Measurements from ENCODE around the gene NHEJ1. TPM values are rescaled to one million over a fixed set of nuclear protein-coding genes. Genes with fewer than 3 reads are reported as not detected.

The NHEJ1 gene
- total RNA-seq, 1 donor = 13.7 TPM

DNA sequence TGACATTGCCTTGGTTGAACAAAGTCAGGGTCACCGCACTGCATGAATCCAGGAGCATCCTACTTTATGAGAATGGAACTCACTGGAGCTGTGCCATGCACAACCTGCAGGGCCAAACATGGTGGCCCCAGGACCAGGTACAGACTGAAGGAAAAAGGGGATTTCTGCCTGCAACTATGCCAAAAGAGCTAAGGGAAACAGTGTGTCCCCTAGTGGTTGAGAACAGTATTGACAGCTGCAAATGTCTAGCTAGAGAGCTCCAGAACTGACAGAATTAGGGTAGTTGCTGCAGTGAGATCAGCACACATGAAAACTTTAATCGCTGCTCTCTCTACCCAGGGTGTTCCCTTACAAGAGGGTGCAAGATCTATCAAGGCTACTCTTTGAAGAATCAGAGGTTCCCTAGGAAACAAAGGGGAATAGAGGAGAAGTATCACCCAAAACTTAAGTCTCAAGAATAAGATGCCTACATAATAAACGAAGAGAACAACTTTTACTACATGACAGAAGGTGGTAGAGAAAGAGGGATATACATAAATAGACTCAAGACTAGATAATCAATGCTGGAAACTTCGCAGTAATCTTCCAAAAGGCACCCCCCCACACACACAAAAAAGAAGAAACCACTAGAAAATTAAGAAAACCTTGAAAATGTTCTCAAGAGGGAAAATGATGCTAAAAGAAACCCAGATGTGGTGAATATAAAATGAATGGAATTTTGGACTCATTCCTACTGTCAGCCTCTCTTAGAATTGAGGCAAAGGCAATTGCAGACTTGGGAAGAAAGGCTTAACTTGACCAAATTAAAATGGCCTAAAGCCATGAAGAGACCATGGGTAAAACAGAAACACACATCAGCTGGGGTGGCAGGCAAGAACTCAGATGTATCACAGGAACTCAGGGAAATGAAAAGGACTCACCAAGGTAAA lies 56.2 kb downstream of the NHEJ1 start:
- Histone ChIP-seq H3K27me3 (ENCODE audit: insufficient read depth, low read length) (no peaks in the 10 kb centered on the region), H3K4me1 (ENCODE audit: insufficient read depth, low read length) (peaks cover 26% of the 10 kb centered on the region), H3K9me3 (ENCODE audit: low read depth, low read length) (no peaks in the 10 kb centered on the region), H3K4me3 (ENCODE audit: low read length) (no peak overlapping the region)

DNA sequence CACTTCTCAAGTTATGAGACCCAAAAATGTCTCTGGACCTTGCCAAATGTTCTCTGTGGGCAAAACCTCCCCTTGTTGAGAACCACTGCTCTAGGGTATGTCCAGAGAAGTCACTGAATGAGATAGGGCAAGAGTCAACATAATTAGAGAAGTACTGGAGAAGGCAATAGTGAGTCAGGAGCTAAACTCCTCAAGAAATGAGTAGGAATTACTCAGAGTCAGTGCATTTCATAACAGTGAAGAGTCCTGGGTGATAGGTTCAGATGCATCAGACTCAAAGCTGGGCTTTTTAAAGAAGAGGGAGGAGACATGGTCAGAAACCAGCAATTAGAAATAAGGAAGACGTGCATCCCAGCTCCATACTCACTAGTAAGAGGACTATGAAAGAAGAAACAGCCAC lies 61.3 kb downstream of the NHEJ1 start:
- no peak overlapping the region for H3K4me3 ChIP-seq (ENCODE audit: low read length)
- H3K27me3 ChIP-seq (ENCODE audit: insufficient read depth, low read length) = no peaks in the 10 kb centered on the region
- H3K4me1 ChIP-seq (ENCODE audit: insufficient read depth, low read length) = peaks cover 5% of the 10 kb centered on the region
- H3K9me3 ChIP-seq (ENCODE audit: low read depth, low read length) = no peaks in the 10 kb centered on the region

GRCh38 chr2:219095406-219095935 lies 65.1 kb downstream of the NHEJ1 start:
- H3K4me3 ChIP-seq (ENCODE audit: low read length) = no peak overlapping the region
- H3K27me3 ChIP-seq (ENCODE audit: insufficient read depth, low read length) = no peaks in the 10 kb centered on the region
- H3K4me1 ChIP-seq (ENCODE audit: insufficient read depth, low read length) = peaks cover 8% of the 10 kb centered on the region
- no peaks in the 10 kb centered on the region for H3K9me3 ChIP-seq (ENCODE audit: low read depth, low read length)

DNA sequence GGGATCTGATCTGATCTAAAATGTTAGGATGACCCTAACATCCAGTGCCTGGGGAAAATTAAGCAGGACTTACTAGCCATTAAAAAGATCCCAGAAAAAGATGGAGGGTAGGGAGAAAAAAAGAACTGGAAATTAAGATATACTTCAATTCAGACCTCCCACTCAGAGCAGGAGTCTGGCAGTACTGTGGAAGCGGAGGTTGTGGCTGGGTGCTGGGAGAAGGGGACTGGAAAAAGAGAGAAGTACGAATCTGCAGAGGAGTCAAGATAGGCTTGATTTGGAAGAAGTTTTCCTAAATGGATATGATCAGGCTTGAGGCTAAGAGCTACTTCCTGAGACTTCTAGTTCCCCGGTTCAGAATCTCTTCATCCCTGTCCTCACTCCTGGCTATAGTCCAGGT lies 66.4 kb downstream of the NHEJ1 start:
- H3K27me3 ChIP-seq (ENCODE audit: insufficient read depth, low read length) = no peaks in the 10 kb centered on the region
- H3K9me3 ChIP-seq (ENCODE audit: low read depth, low read length) = no peaks in the 10 kb centered on the region
- no peak overlapping the region for H3K4me3 ChIP-seq (ENCODE audit: low read length)
- H3K4me1 ChIP-seq (ENCODE audit: insufficient read depth, low read length) = peaks cover 8% of the 10 kb centered on the region

GRCh38 chr2:219090436-219091299 lies 69.9 kb downstream of the NHEJ1 start:
- Histone ChIP-seq H3K4me1 (ENCODE audit: insufficient read depth, low read length) (peaks cover 25% of the 10 kb centered on the region), H3K9me3 (ENCODE audit: low read depth, low read length) (no peaks in the 10 kb centered on the region), H3K27me3 (ENCODE audit: insufficient read depth, low read length) (no peaks in the 10 kb centered on the region), H3K4me3 (ENCODE audit: low read length) (no peak overlapping the region)

GRCh38 chr2:219089330-219089729 lies 71.3 kb downstream of the NHEJ1 start:
- peaks cover 33% of the 10 kb centered on the region for H3K4me1 ChIP-seq (ENCODE audit: insufficient read depth, low read length)
- no peaks in the 10 kb centered on the region for H3K9me3 ChIP-seq (ENCODE audit: low read depth, low read length)
- H3K4me3 ChIP-seq (ENCODE audit: low read length) = no peak overlapping the region
- no peaks in the 10 kb centered on the region for H3K27me3 ChIP-seq (ENCODE audit: insufficient read depth, low read length)

DNA sequence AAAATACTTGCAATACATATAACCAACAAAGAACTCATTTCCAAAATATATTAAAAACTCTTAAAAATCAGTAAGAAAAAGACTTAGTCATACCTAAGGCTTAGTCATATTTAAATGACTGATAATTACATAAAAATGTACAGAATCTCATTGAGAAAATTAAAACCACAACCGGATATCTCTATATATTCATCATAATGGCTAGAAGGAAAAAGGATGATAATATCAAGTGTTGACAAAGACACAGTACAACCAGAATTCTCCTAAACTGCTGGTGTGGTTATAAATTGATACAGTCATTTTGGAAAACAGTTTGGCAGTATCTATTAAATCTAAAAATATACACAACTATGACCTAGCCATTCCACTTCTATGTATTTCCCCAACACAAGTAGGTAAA lies 72.8 kb downstream of the NHEJ1 start:
- Histone ChIP-seq H3K4me3 (ENCODE audit: low read length) (no peak overlapping the region), H3K27me3 (ENCODE audit: insufficient read depth, low read length) (no peaks in the 10 kb centered on the region), H3K4me1 (ENCODE audit: insufficient read depth, low read length) (peaks cover 33% of the 10 kb centered on the region), H3K9me3 (ENCODE audit: low read depth, low read length) (no peaks in the 10 kb centered on the region)

- Histone ChIP-seq H3K4me1 (ENCODE audit: insufficient read depth, low read length) (peaks cover 34% of the 10 kb centered on the region), H3K27me3 (ENCODE audit: insufficient read depth, low read length) (no peaks in the 10 kb centered on the region)
These were observed 73.3 kb downstream of the NHEJ1 start for GRCh38 chr2:219087361-219087760.

DNA sequence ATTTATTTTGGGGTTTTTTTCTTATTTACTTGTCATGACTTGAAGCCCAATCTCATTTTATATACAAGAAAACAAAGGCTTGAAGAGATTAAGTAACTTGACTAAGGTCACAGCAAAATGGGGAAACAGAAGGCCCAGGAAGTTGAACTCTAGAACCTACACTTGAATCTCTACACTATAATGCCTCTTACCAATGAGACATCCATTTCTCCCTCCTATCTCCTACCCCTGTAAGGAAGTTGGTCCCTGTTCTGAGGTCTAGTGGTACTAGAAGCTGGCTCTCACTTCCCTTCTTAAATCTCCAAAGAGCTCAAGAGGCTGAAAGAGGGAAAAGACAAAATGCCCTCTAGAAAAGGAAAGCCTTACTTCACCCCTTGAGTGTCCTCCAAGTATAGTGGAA lies 74.4 kb downstream of the NHEJ1 start:
- no peaks in the 10 kb centered on the region for H3K27me3 ChIP-seq (ENCODE audit: insufficient read depth, low read length)
- peaks cover 38% of the 10 kb centered on the region for H3K4me1 ChIP-seq (ENCODE audit: insufficient read depth, low read length)
- no peak overlapping the region for H3K4me3 ChIP-seq (ENCODE audit: low read length)
- no peaks in the 10 kb centered on the region for H3K9me3 ChIP-seq (ENCODE audit: low read depth, low read length)

More at GRCh38 chr2:219087361-219087760, 73.3 kb downstream of the NHEJ1 start:
- Histone ChIP-seq H3K9me3 (ENCODE audit: low read depth, low read length) (no peaks in the 10 kb centered on the region), H3K4me3 (ENCODE audit: low read length) (no peak overlapping the region)

DNA sequence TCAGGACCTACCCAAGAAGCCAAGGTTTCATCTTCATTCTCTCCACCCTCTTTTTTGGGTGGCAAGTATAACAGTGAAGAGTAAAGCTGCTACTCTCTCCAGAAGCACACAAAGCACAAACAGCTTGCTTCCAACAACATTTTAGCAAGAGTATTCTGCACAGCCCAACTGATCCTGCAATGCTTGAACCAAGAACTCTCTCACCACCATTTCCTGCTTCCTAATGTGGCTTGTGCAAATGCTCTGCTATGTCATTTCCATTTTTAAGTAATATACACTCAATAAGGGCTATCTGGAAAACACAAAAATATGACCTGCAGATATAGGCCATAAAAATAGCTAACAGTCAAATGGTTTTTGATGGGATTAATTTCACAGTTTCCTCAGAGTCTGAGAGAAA lies 75.8 kb downstream of the NHEJ1 start:
- H3K4me1 ChIP-seq (ENCODE audit: insufficient read depth, low read length) = peaks cover 38% of the 10 kb centered on the region

GRCh38 chr2:219082332-219082958 lies 78.2 kb downstream of the NHEJ1 start:
- no peak overlapping the region for H3K4me3 ChIP-seq (ENCODE audit: low read length)
- peaks cover 37% of the 10 kb centered on the region for H3K4me1 ChIP-seq (ENCODE audit: insufficient read depth, low read length)
- no peaks in the 10 kb centered on the region for H3K27me3 ChIP-seq (ENCODE audit: insufficient read depth, low read length)
- no peaks in the 10 kb centered on the region for H3K9me3 ChIP-seq (ENCODE audit: low read depth, low read length)

More for the DNA sequence above, 75.8 kb downstream of the NHEJ1 start:
- H3K9me3 ChIP-seq (ENCODE audit: low read depth, low read length) = no peaks in the 10 kb centered on the region
- no peak overlapping the region for H3K4me3 ChIP-seq (ENCODE audit: low read length)
- no peaks in the 10 kb centered on the region for H3K27me3 ChIP-seq (ENCODE audit: insufficient read depth, low read length)

DNA sequence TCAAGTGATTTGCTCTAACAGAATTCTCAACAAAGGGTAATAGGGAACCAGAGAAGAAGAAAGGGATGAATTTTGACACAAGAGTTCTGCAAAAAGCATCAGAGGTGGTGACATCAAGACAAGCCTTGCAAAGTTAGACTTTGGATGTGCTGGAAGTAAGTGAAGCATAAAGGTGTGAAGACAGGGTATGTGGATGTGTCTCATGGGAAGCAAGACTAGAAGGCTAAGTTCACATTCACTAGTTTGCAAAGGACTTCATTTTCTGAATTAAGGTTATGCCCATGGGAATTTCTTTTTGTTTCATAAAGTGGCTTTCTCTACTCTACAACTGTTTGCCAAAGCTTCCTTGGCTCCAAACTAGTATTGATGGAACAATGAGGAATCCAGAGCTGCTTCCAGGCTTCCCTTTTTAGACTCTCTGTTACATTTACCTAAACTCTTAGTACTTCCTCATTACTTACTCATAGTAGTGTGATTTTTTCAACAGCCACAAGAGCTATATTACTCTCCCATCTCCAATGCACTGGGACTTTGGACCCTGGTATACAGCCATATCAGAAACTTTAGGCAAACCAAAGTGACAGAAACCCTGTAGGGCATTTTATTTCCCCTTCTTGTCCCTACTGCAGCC lies 78.8 kb downstream of the NHEJ1 start:
- H3K4me3 ChIP-seq (ENCODE audit: low read length) = no peak overlapping the region
- H3K4me1 ChIP-seq (ENCODE audit: insufficient read depth, low read length) = peaks cover 33% of the 10 kb centered on the region
- H3K9me3 ChIP-seq (ENCODE audit: low read depth, low read length) = no peaks in the 10 kb centered on the region
- no peaks in the 10 kb centered on the region for H3K27me3 ChIP-seq (ENCODE audit: insufficient read depth, low read length)

GRCh38 chr2:219081096-219081495 lies 79.5 kb downstream of the NHEJ1 start:
- H3K9me3 ChIP-seq (ENCODE audit: low read depth, low read length) = no peaks in the 10 kb centered on the region
- H3K4me1 ChIP-seq (ENCODE audit: insufficient read depth, low read length) = peaks cover 34% of the 10 kb centered on the region
- H3K27me3 ChIP-seq (ENCODE audit: insufficient read depth, low read length) = no peaks in the 10 kb centered on the region
- no peak overlapping the region for H3K4me3 ChIP-seq (ENCODE audit: low read length)

GRCh38 chr2:219079417-219079816 lies 81.2 kb downstream of the NHEJ1 start:
- no peaks in the 10 kb centered on the region for H3K9me3 ChIP-seq (ENCODE audit: low read depth, low read length)
- H3K4me1 ChIP-seq (ENCODE audit: insufficient read depth, low read length) = peaks cover 24% of the 10 kb centered on the region
- no peaks in the 10 kb centered on the region for H3K27me3 ChIP-seq (ENCODE audit: insufficient read depth, low read length)
- H3K4me3 ChIP-seq (ENCODE audit: low read length) = no peak overlapping the region

Measured in mononuclear cell (primary cell).